HG02759 (cell line): Measurements from ENCODE around the gene LRP1.
A peak's percentile ranks its signal among the peaks of the same experiment; 100 is the strongest.

ENCODE experiments used
- ATAC-seq: cut with Tn5 transposase; IDR thresholded peaks from one replicate; pipeline ENCODE4 v1.9.1; 2021; ENCODE audit warnings: mild to moderate bottlenecking, moderate library complexity; ENCODE audit not compliant: unreplicated experiment

LRP1 gene

GRCh38 chr12:57127726-57128518 lies at the start of gene LRP1:
Gene LRP1, plus strand, starts transcription at chr12:57128483. Its CDS starts 482 bp downstream, at chr12:57128965.
- no peak for ATAC-seq

GRCh38 chr12:57078519-57079404 lies 49.5 kb upstream of the LRP1 start, which contains the start of gene NEMP1:
Gene NEMP1, minus strand, starts transcription at chr12:57078791. Its CDS starts 46 bp downstream, at chr12:57078745.
- peak; percentile 96 for ATAC-seq

- ATAC-seq, result no peak
Measured at GRCh38 chr12:57079821-57080220, 48.5 kb upstream of the LRP1 start.

GRCh38 chr12:57080855-57081254 lies 47.4 kb upstream of the LRP1 start:
- ATAC-seq, result no peak

DNA sequence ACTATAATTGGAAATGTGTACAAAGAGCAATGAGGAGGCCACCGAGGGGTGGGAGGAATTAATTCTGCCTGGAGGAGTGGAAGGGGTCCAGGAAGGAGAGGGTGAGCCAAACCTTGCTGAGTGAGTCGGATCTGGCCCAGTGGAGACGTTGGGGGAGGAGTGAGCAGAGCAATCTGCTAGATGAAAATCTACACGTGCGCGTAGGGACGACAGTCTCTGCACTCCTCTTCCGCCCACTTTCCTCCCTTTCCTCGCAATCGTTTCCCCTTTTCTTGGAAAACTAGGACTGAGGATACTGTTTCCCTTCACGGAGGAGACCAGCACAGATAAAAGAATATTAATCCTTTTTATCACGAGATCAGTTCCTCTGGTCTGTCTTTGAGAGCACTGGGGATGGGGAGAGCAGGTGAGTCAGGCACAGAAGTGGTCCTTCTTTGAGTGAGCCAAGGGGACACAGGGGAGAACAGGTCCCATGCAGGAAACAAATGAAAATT lies 42.2 kb upstream of the LRP1 start:
- ATAC-seq, result no peak

- no peak for ATAC-seq
Measured at GRCh38 chr12:57086493-57087009, 41.7 kb upstream of the LRP1 start.

DNA sequence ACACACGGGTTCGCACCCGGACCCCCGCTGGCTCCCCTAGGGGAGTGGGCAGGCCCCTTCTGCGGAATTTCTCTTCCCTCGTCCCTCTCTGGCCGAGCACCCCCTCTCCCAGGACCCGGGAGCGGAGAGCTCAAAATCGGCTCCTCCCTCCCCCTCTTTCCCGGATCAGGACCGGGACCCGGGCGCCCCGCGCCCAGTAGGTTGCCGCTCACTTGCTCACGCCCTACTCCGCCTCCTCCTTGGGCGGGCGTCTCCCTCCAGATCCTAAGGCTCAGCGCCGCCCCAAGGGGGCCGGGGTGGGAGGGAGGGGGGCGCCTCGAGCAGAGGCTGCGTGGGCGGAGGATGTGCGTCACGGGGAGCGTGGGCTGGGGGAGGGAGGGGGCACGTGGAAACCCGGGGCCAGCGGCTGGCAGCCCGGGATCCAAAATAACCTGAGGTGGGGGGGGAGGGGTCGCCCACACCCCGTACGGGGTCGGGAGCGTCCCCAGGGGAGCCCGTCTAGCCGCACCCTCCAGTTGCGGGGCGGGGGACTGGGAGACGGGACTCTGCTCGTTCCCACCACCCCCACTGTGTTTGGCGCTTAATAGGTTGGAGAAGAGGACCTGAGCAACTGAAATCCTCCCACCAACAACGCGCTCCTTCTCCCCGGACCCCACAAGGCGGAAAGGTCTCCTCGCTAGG lies 41.1 kb upstream of the LRP1 start:
- ATAC-seq, result peak; percentile 41

DNA sequence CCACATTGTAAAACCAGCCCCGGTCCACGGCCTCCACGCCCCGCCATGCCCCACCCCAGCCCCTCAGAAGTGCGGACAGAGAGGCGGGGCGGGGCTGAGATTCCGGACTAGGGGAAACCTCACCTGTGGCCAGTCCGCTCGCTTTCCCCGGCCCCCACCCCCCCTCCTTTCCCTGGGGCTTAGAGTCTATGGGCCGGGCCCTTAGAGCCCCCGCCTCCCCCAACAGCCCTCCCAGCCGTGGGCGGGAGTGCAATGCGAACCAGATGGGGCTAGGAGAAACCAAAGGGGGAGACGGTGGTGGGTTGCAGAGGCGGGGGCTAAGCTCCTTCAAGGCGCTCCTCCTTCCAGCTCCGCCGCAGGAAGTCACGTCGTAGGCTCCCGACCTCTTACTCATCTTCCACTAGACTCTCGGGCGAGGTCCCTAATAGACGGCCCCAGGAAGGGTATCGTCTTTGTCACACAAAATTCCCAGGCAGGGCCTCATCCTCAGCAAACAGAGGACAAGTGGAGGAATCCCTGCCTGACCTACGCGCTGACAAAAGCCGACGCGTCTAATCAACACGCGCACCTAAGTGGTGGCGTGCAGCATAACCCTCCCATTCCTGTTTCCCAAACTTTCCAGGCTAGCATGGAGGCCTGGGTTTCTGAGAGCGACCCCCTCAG lies 40.5 kb upstream of the LRP1 start:
- ATAC-seq, result peak; percentile 41

- ATAC-seq, result peak; percentile 64
Measured at GRCh38 chr12:57088354-57089270, 39.7 kb upstream of the LRP1 start, which contains the start of gene NAB2. Gene NAB2, plus strand, starts transcription at chr12:57089114. Its CDS starts 158 bp downstream, at chr12:57089272.

DNA sequence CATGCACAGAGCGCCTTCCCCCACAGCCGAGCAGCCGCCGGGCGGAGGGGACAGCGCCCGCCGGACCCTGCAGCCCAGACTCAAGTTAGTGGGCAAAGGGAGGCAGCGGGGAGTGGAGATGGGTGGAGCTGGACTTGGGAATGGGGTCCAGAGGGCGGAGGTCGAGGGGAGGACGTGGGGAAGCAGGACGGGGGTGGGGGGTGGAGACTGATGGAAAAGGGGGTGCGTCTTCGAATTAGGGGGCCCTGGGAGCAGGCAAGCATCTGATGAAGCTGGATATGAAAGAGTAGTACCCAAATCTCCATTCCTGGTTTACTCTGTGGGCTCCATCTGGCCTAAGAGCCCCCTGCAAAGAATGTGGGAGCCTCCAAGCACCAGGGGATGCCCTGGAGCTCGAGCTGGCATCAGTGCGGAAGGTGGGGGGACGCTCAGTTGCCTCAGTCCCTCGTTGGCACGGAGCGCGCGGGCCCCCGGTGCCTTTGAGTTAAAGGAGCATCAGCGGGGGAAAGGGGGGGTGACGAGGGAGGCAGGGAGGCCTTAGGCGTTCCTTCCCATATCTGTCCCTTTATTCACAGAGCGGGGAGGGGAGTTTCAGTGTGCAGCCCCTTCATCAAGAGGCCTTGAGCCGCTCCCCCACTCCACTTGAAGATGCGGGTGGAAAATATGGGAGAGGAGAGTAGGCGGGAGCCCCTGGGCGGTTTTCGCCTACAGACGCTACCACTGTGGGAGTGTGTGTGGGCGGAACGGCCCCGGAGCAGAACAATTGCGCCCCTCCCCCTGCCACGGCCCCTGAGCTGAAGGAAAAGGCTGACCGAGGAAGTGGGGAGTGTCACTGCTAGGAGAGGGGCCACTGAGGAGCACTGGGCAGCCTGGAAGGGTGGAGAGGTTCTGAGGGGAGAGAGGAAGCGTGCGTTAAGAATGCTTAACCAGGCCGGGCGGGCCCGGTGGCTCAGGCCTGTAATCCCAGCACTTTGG lies 38.7 kb upstream of the LRP1 start:
- ATAC-seq, result no peak

- no peak for ATAC-seq
Measured at GRCh38 chr12:57090490-57090889, 37.8 kb upstream of the LRP1 start.

DNA sequence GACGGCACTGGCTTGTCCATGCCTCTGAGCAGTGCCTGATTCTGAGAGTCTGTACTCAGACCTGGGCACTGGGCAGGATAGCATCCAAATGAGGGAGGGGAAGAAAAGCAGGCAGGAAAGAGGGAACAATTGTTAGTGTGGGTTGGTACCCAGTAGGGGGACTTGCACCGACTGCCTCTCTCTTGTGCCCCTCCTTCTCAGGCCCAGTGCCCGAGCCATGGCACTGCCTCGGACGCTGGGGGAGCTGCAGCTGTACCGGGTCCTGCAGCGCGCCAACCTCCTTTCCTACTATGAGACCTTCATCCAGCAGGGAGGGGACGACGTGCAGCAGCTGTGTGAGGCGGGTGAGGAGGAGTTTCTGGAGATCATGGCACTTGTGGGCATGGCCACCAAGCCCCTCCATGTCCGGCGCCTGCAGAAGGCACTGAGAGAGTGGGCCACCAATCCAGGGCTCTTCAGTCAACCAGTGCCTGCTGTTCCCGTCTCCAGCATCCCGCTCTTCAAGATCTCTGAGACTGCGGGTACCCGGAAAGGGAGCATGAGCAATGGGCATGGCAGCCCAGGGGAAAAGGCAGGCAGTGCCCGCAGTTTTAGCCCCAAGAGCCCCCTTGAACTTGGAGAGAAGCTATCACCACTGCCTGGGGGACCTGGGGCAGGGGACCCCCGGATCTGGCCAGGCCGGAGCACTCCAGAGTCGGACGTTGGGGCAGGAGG lies 37.2 kb upstream of the LRP1 start:
- no peak for ATAC-seq

DNA sequence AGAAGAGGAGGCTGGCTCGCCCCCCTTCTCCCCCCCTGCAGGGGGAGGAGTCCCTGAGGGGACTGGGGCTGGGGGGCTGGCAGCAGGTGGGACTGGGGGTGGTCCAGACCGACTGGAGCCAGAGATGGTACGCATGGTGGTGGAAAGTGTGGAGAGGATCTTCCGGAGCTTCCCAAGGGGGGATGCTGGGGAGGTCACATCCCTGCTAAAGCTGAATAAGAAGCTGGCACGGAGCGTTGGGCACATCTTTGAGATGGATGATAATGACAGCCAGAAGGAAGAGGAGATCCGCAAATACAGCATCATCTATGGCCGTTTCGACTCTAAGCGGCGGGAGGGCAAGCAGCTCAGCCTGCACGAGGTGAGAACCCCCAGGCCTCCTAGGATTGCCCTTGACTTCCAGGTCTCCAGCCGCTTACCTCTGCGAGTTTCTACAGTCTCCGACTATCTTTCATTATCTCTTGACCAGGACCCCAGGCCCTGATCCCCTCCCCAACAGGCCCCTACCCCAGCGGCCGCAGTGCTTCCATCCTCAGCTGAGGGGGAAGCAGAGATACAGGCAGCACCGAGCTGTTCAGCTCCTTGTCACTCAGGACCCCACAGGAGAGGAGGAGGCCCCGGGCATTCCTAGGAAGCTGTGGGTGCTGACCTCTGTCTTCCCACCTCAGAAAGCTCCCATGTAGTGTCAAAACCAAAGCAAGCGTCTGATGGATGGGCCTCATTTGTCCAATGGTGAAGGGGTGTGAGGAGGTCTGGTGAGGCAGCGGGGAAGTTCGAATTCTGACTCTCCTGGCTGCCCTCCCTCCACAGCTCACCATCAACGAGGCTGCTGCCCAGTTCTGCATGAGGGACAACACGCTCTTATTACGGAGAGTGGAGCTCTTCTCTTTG lies 36.4 kb upstream of the LRP1 start:
- no peak for ATAC-seq

DNA sequence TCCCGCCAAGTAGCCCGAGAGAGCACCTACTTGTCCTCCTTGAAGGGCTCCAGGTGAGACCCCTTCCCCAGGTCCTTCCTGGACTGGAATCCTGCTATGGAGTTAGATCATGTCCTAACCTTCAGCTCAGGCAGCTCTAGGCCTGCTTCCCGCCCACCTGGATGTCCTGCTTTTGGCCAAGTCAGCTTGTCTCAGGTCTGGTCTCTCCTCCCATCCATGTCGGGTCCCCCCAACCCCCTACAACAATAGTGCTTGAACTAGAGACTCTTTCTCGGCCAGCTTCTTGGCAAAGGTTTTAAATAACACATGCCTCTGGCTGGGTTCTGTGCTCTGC lies 35.8 kb upstream of the LRP1 start:
- no peak for ATAC-seq

GRCh38 chr12:57092876-57093414 lies 35.3 kb upstream of the LRP1 start:
- no peak for ATAC-seq
